HepG2 (cell line): ENCODE results near the gene CHM. TPM values are rescaled to one million over a fixed set of nuclear protein-coding genes. Genes with fewer than 3 reads are reported as not detected.

Experiments used
- ATAC-seq: fragments of 200-7000 bp; cut with Tn5 transposase; 3 replicates; pipeline ENCODE4 v1.9.1; 2020; ENCODE audit warnings: mild to moderate bottlenecking, moderate library complexity
- BruUV-seq: library from RNA; stranded (reverse); fragments of 400-500 nt; replicated peaks from 2 replicates; lab custom pipeline; 2021; lab: Mats Ljungman, UMichigan
- CTCF ChIA-PET: fragments of 300-600 bp; formaldehyde crosslinking; extraction: SDS; loops from one replicate; lab custom pipeline; 2021; ENCODE audit warnings: low total read pairs, inconsistent platforms, low intra/inter-chr PET ratio; lab: Yijun Ruan, JAX
- POLR2A ChIA-PET: fragments of 350-600 bp; sonication (Branson Sonifier 250); formaldehyde crosslinking; loops from one replicate; lab custom pipeline; 2020; ENCODE audit warnings: antibody characterized with exemption, inconsistent platforms; lab: Yijun Ruan, JAX
- DNase-seq: peaks from one replicate; pipeline ENCODE4 v3.0.0-alpha.2; 2015; ENCODE audit warnings: low spot score
- FAIRE-seq: peaks from 3 replicates; lab custom pipeline; 2011; peaks lifted over from hg19 to GRCh38; lab: Jason Lieb, UNC
- H2AFZ ChIP-seq: one replicate; pipeline ENCODE4 v1.6.1; 2011; ENCODE audit warnings: low read length, inconsistent platforms
- H3K27ac ChIP-seq: fragments of 300-600 bp; 3 replicates; pipeline ENCODE4 v1.8.0; 2011; ENCODE audit warnings: mixed run types, mild to moderate bottlenecking, mixed read lengths, low read length, inconsistent platforms; ENCODE audit not compliant: insufficient read depth; ENCODE audit errors: extremely low read length
- H3K27me3 ChIP-seq, 2 experiments: fragments of 200-600 bp in 1 of 2; 2 replicates in 1 of 2; 3 replicates in 1 of 2; pipeline versions ENCODE4 v1.6.0 to v1.8.0; 2011; ENCODE audit warnings: low read length in 2 of 2, mild to moderate bottlenecking in 2 of 2, moderate library complexity in 2 of 2, inconsistent platforms in 1 of 2; ENCODE audit not compliant: insufficient read depth in 2 of 2, control insufficient read depth in 1 of 2
- H3K36me3 ChIP-seq, 2 experiments: fragments of 200-600 bp in 1 of 2; replicated peaks in 1 of 2; 2 replicates in 1 of 2; 3 replicates in 1 of 2; pipeline versions ENCODE4 v1.5.1 to v1.8.0; 2011; ENCODE audit warnings: low read length in 2 of 2, inconsistent platforms in 1 of 2; ENCODE audit not compliant: insufficient read depth in 2 of 2, control insufficient read depth in 1 of 2
- H3K4me1 ChIP-seq: 2 replicates; pipeline ENCODE4 v1.5.1; 2012; ENCODE audit warnings: low read length, inconsistent platforms; ENCODE audit not compliant: insufficient read depth
- H3K4me2 ChIP-seq: 2 replicates; pipeline ENCODE4 v1.6.0; 2011; ENCODE audit warnings: low read depth, low read length, inconsistent platforms
- H3K4me3 ChIP-seq, 3 experiments: fragments of 200-600 bp in 1 of 3; sonication (generic), shearing (Covaris generic) in 1 of 3; replicated peaks in 1 of 3; 2 replicates each; pipeline ENCODE4 v1.5.1; 2011 to 2016; ENCODE audit warnings: low read length in 3 of 3, inconsistent platforms in 2 of 3, low read depth in 2 of 3, mild to moderate bottlenecking in 2 of 3, control low read depth in 1 of 3, mixed read lengths in 1 of 3; ENCODE audit not compliant: insufficient read depth in 1 of 3
- H3K79me2 ChIP-seq: one replicate; pipeline ENCODE4 v1.6.1; 2011; ENCODE audit warnings: low read length, inconsistent platforms; ENCODE audit not compliant: insufficient read depth
- H3K9ac ChIP-seq: 2 replicates; pipeline ENCODE4 v1.6.0; 2011; ENCODE audit warnings: mild to moderate bottlenecking, low read depth, low read length, inconsistent platforms; ENCODE audit not compliant: insufficient read depth
- H3K9me3 ChIP-seq: 2 replicates; pipeline ENCODE4 v1.5.1; 2012; ENCODE audit warnings: mild to moderate bottlenecking, low read length
- H4K20me1 ChIP-seq: 2 replicates; pipeline ENCODE4 v1.6.0; 2011; ENCODE audit warnings: inconsistent platforms, mild to moderate bottlenecking, low read length, moderate library complexity; ENCODE audit not compliant: insufficient read depth
- ASH2L ChIP-seq: fragments of 300-600, 200-600 bp; sonication (generic); IDR thresholded peaks from 2 replicates; pipeline ENCODE4 v1.7.0; 2017; ENCODE audit warnings: low read depth, mild to moderate bottlenecking, moderate library complexity, mixed read lengths, low read length; ENCODE audit not compliant: insufficient read length
- CBX5 ChIP-seq: sonication (generic); formaldehyde crosslinking; IDR thresholded peaks from 2 replicates; pipeline ENCODE4 v1.4.0; 2020; ENCODE audit warnings: missing genetic modification reagents, borderline replicate concordance
- FOSL2 ChIP-seq: sonication (generic); formaldehyde crosslinking; IDR thresholded peaks from 2 replicates; pipeline ENCODE4 v1.4.0; 2020; ENCODE audit warnings: missing genetic modification reagents
- PHF20 ChIP-seq: sonication (generic); formaldehyde crosslinking; IDR thresholded peaks from 2 replicates; pipeline ENCODE4 v1.5.0; 2020; ENCODE audit warnings: mild to moderate bottlenecking, missing genetic modification reagents
- TMF1 ChIP-seq: sonication (generic); formaldehyde crosslinking; IDR thresholded peaks from 2 replicates; pipeline ENCODE4 v1.8.1; 2022; ENCODE audit warnings: low read depth, missing genetic modification reagents
- ZNF274 ChIP-seq: sonication (generic); formaldehyde crosslinking; IDR thresholded peaks from 2 replicates; pipeline ENCODE4 v1.5.1; 2020; ENCODE audit warnings: mild to moderate bottlenecking, missing genetic modification reagents
- ZNF337 ChIP-seq: sonication (generic); formaldehyde crosslinking; IDR thresholded peaks from 2 replicates; pipeline ENCODE4 v1.5.1; 2020; ENCODE audit warnings: missing genetic modification reagents, low read depth, mild to moderate bottlenecking, borderline replicate concordance
- ZNF768 ChIP-seq: sonication (generic); formaldehyde crosslinking; IDR thresholded peaks from 2 replicates; pipeline ENCODE4 v1.4.0; 2020; ENCODE audit warnings: missing genetic modification reagents
- WGBS: methylation state at CpG from one replicate; pipeline ENCODE4 v1.1.6; 2017; ENCODE audit warnings: low lambda C conversion rate; 5-methylcytosine and 5-hydroxymethylcytosine counted together
- in situ Hi-C: cut with HindIII; loops from 2 replicates; pipeline ENCODE4 v1.10.0; 2017; ENCODE audit warnings: low pct_unique_long_range_greater_than_20kb; ENCODE audit not compliant: extremely low pct_ligation_motif_present
- intact Hi-C: fragments of 100-400 bp; cut with micrococcal nuclease; formaldehyde crosslinking; loops from one replicate; pipeline ENCODE4 v1.10.0; 2022; ENCODE audit not compliant: unreplicated experiment
- polyA plus RNA-seq, 8 experiments: library from polyadenylated mRNA; depleted of rRNA in 3 of 8; stranded (reverse) in 7 of 8; unstranded in 1 of 8; fragments of >200 nt; fragmentation: Illumina TruSeq in 4 of 8; extraction: Trizol in 4 of 8; gene quantifications; 2 replicates each; pipeline versions ENCODE4 v1.2.1 to v1.2.3, GENCODE V29; 2011 to 2016; ENCODE audit warnings: low read depth in 4 of 8, missing spikeins in 1 of 8, mixed read lengths in 1 of 8; ENCODE audit not compliant: insufficient read depth in 1 of 8
- total RNA-seq, 5 experiments: library from RNA; depleted of rRNA; stranded (reverse); fragments of >200 nt; fragmentation: Illumina TruSeq; extraction: Trizol; gene quantifications; 2 replicates each; pipeline ENCODE4 v1.2.3, GENCODE V29; 2016; ENCODE audit warnings: low read depth in 1 of 5
- TF ChIP-seq, protein P1 (sequence below): sonication (generic); formaldehyde crosslinking; IDR thresholded peaks from 2 replicates; pipeline ENCODE4 v1.8.0; 2022; ENCODE audit warnings: missing genetic modification reagents, mild to moderate bottlenecking, moderate library complexity, borderline replicate concordance
- TF ChIP-seq, protein P2 (sequence below): sonication (generic); formaldehyde crosslinking; IDR thresholded peaks from 2 replicates; pipeline ENCODE4 v1.4.0; 2020; ENCODE audit warnings: mild to moderate bottlenecking, low read depth, missing genetic modification reagents
- TF ChIP-seq, protein P3 (sequence below): sonication (generic); formaldehyde crosslinking; IDR thresholded peaks from 2 replicates; pipeline ENCODE4 v1.8.1; 2023; ENCODE audit warnings: mild to moderate bottlenecking, missing genetic modification reagents, borderline replicate concordance
- TF ChIP-seq, protein P4 (sequence below): sonication (generic); formaldehyde crosslinking; IDR thresholded peaks from 2 replicates; pipeline ENCODE4 v1.8.1; 2023; ENCODE audit warnings: missing genetic modification reagents, mild to moderate bottlenecking, borderline replicate concordance

CHM gene
- total and polyA plus RNA-seq, 2 of the 13 experiments (the other 11 are each of a cell fraction or from before 2014, with no cell fraction given), result 15.1 to 15.5 TPM

- H3K79me2 ChIP-seq, result peaks cover 3% of the 10 kb centered on the region
- ChIA-PET CTCF (no interaction called here), POLR2A (no interaction called here)
- H3K4me1 ChIP-seq, result no peaks in the 10 kb centered on the region
- no TSS peak for BruUV-seq
- 80% methylated on average over 1 of the region's 1 CpG for WGBS
- no peaks in the 10 kb centered on the region for H4K20me1 ChIP-seq
- H3K27ac ChIP-seq, result no peak overlapping the region
- no peaks in the 10 kb centered on the region for H3K27me3 ChIP-seq
- TF ChIP-seq, protein P1, sequence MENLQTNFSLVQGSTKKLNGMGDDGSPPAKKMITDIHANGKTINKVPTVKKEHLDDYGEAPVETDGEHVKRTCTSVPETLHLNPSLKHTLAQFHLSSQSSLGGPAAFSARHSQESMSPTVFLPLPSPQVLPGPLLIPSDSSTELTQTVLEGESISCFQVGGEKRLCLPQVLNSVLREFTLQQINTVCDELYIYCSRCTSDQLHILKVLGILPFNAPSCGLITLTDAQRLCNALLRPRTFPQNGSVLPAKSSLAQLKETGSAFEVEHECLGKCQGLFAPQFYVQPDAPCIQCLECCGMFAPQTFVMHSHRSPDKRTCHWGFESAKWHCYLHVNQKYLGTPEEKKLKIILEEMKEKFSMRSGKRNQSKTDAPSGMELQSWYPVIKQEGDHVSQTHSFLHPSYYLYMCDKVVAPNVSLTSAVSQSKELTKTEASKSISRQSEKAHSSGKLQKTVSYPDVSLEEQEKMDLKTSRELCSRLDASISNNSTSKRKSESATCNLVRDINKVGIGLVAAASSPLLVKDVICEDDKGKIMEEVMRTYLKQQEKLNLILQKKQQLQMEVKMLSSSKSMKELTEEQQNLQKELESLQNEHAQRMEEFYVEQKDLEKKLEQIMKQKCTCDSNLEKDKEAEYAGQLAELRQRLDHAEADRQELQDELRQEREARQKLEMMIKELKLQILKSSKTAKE (CRISPR knock-in tag), result no peak
- TF ChIP-seq TMF1 (CRISPR knock-in tag) (no peak), PHF20 (CRISPR knock-in tag) (no peak), CBX5 (CRISPR knock-in tag) (no peak), ZNF274 (CRISPR knock-in tag) (no peak), FOSL2 (no peak), ZNF768 (CRISPR knock-in tag) (no peak), ASH2L (no peak), ZNF337 (CRISPR knock-in tag) (no peak)
- TF ChIP-seq, protein P2, sequence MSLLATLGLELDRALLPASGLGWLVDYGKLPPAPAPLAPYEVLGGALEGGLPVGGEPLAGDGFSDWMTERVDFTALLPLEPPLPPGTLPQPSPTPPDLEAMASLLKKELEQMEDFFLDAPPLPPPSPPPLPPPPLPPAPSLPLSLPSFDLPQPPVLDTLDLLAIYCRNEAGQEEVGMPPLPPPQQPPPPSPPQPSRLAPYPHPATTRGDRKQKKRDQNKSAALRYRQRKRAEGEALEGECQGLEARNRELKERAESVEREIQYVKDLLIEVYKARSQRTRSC (CRISPR knock-in tag), result no peak
- TF ChIP-seq, protein P3, sequence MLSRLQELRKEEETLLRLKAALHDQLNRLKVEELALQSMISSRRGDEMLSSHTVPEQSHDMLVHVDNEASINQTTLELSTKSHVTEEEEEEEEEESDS (CRISPR knock-in tag), result no peak
- TF ChIP-seq, protein P4, sequence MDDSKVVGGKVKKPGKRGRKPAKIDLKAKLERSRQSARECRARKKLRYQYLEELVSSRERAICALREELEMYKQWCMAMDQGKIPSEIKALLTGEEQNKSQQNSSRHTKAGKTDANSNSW (CRISPR knock-in tag), result no peak
- intact Hi-C loops (no loop called here), in situ Hi-C loops (no loop called here)
- H2AFZ ChIP-seq, result no peak overlapping the region
- no peak overlapping the region for H3K9ac ChIP-seq
- DNase-seq (no peak), ATAC-seq (no peak), FAIRE-seq (no peak)
- H3K4me2 ChIP-seq, result no peak overlapping the region
- H3K9me3 ChIP-seq, result no peaks in the 10 kb centered on the region
- H3K4me3 ChIP-seq, result no peak overlapping the region
- H3K36me3 ChIP-seq, result 0 out of 5 replicates have a peak, but pooled peaks cover 0 to 7% of the 10 kb centered on the region in 2 experiments
Observed at GRCh38 chrX:85980286-85980685, 67.1 kb downstream of the CHM start.
